Measurements from ENCODE around the gene BABAM2.
"Not testable (repeated sequence)": the region's sequence is repeated elsewhere in the genome, so short reads cannot be mapped to it uniquely, and the experiment has no call there.

BABAM2 gene

DNA sequence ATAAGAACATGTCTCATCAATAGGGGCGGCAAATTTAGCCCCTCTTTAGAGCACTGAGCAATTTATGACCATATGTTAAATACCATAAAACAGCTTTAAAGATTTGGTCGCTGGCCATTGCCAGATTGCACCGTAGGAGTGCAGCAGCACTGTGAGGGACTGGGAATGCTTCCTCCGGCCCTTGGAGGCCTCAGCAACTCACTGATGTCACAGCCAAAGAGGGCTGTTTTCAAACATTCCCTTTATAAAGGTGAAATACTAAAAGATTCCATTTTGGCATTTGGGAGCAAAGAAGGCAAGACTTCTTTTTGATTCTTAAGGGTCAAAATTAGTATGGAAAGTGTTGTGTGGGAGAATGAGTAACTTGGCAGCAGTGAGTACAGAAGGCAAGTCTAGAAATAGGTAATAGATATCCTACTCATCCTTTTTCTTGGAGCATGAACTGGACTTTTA lies 63.7 kb downstream of the BABAM2 start:
- no peak for DNase-seq

DNA sequence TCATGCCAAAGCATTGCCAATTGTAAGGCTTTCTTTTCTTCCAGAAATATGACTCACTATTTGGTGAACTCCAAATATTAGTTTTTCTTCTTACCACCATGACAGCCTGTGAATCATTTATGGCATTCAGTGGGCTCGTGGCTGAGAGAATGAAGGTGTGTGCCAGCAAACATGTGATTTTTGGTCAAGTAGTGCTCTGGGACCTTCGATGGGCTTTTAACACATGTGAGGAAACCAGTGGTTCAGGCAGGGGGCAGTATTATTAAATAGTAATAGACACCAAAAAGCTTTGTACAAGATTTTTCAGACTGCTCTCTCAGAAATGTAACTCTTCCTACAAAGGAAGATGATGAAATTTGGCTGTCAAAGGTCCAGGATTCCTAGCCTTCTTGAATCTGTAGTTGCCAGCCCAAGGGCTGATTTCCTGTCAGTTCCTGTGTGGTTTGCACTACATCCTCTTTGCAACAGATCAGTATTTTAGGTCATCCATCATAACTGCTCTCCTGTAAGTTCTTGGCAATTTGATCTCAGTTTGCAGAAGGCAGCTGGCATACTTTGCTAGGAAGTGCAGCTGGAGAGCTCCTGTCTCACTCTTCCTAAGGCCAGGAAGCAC lies 64.3 kb downstream of the BABAM2 start:
- DNase-seq = no peak

DNA sequence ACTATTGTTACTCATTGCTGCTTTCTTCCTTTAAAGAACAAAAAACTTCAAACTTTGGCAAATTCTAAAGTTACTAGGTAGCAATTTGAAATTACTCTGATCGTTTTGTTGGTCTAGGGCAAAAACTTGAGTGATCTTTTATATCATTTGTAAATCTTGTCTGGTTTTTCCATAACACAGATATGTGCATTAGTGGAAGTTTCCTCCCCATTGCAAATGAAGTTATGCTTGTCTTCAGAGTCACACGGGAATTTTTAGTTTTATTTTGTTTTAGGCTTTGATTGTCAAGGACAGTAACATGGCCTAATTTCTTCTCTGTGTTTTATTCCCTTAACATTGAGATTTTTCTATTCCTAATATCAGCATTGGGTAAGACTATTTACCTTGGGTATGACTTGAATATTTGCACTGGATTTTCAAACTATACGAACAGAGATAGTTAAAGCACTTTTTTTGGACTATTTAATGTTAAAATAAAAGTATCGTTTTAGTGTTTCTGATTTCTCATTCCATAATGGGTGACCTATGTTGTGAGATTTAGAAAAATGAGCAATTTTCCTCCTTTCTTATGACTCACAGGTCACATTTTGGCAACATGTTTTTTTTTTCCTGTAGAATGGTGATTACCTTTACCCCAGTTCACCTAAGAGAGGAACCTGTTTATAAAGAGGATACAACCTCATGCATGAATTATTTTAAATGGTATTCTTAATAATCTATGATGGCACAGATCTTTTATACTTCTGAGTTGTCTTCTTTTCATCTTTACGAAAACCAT lies 65.0 kb downstream of the BABAM2 start:
- DNase-seq = no peak

GRCh38 chr2:27956888-27957287 lies 66.4 kb downstream of the BABAM2 start:
- no peak for DNase-seq

DNA sequence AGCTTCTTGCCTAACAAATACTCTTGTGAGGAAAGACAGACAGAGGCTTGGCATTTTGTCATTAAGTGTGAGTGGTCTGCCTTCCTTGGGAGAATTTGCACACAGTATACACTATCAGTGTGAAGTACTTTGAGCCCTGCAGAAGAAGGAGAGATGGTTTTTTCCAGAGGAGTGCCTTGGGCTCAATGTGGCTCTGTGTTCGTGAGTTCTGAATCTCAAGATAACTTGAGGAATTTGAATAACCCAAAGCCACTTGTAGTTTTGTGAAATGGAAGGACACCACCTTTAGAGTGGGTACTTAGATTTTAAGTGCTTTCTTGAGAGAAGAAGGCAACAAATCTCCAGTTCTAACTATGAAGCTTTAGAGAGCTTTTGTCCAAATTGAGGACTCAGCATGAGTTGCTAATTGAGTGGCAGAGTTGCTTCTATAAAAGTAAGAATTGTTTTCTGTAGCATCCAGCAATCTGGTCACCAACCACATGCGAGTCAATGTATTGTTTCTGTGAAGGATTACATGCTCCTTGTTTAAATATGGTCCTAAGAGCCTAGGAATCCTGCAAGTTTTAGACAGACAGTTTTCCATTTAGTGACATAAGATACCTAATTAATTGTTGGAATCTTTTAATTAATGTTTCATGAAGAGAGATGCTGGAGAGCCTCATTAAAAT lies 68.3 kb downstream of the BABAM2 start:
- no peak for DNase-seq

DNA sequence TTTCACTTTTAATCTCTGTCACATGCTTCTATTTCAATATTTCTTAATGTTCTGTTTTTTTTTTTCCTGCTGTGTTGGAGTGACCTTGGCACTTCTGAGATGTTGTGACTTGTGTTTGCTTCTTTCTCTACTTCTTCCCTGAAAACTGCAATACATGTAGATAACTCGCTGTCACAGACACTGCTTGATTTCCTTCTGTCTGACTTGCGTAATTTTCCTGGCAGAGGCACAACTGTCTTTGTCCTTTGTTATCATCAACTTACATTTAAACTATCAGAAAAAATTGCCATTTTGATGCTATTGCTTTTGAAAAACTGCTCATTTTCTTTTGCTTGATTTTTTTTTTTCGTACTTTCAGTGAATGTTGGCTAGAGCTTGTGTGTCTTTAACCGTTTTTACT lies 69.0 kb downstream of the BABAM2 start:
- no peak for DNase-seq

DNA sequence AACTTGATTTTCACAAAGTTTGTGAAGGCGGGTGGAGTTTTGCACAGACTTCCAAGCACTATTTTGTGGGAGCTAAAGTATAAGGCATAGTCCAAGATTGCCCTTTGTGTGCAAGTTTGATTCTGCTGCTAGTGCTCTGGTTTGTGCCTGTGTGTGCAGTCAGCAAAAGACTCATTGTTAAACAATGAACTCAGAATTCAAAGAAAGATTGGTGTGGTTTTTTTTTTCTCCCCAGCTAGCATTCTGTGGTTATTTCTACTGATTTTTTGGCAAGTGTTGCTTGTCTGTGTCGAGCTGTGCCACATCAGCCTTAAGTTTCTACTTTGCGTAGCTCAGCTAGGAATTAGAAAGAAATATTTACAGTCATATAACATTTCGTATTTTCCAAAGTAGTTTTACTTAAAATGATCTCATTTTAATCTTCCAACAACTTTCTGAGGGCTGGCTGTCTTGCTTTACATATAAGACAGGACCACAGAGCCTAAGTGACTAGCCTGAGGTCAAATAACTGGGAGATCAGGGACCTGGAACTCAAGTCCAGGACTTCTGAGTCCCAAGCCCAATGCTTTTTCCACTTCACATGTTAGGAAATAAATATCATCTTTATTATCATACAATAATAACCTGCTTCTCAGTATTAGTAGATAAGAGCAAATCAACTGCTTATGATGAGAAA lies 69.8 kb downstream of the BABAM2 start:
- DNase-seq = no peak

GRCh38 chr2:27962006-27962405 lies 71.5 kb downstream of the BABAM2 start:
- no peak for DNase-seq

DNA sequence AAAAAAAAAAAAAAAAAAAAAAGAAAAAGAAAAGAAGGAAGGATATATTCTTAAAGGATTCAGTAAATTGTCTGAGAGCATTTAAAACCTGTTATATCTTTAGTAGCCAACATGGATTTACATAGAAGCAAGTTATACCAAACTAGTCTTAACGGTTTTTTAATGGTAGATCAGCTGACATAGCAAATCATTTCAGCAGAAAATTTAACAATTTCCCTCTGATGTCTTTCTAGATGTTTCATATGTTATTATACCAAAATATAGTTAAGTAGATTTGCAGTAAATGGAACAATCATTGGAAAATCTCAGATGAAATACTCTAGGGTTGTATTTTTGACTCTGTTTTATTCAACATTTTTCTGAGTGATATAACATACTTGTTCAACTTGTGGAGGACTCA lies 72.9 kb downstream of the BABAM2 start:
- DNase-seq = no peak

DNA sequence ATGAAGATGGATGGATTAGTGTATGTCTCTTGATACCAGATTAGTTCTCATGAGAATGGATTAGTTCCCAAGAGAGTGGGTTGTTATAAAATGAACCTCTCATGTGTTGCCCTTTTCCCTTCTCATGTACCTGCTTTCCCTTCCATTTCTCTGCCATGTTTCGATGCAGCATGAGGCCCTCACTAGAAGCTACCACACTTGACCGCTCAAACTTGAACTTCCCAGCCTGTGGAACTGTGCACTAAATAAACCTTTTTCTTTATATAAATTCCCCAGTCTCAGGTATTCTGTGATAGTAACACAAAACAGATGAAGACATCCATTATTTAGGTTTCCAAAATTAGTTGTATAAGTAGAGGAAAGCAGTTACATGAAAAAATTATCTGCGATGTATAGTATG lies 73.5 kb downstream of the BABAM2 start:
- no peak for DNase-seq

DNA sequence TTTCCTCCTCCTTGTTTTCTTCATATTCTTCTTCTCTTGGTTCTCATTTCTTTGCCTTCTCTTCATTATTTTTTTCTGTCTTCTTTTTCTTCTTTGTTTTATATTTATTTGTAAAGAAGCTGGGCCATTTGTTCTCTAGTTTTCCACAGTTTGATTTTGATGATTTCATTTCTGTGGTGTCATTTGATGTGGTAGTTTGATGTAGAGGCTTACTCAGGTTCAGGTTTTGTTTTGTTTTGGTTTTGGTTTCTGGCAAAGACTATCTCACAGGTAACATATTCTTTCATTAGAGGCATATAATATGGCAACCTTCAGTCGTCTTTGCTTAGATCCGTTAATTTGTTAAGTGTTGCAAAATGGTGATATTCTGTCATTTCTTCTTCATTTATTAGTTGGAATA lies 75.3 kb downstream of the BABAM2 start:
- no peak for DNase-seq

DNA sequence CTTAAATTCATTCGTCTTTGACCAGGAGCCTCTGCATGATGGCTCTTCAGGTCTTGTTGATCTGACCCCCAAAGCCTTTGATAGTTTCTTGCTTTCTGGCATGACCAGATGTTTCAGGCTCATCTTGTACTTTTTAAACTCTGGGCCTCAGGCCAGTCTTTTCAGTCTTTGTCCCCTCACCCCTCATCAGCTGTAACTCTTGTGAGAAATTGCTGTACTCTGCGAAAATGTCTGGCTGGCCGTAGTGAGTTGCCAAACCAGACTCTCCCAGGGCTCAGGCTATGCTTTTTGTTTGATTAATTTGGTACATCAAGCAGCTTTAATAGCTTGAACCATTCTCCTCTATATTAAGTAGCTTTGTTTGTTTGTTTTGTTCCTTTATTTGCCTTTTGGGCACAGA lies 75.9 kb downstream of the BABAM2 start:
- no peak for DNase-seq

- DNase-seq = no peak
These were observed 76.5 kb downstream of the BABAM2 start for GRCh38 chr2:27967076-27967475.

GRCh38 chr2:27968045-27968444 lies 77.5 kb downstream of the BABAM2 start:
- not testable (repeated sequence) for DNase-seq

DNA sequence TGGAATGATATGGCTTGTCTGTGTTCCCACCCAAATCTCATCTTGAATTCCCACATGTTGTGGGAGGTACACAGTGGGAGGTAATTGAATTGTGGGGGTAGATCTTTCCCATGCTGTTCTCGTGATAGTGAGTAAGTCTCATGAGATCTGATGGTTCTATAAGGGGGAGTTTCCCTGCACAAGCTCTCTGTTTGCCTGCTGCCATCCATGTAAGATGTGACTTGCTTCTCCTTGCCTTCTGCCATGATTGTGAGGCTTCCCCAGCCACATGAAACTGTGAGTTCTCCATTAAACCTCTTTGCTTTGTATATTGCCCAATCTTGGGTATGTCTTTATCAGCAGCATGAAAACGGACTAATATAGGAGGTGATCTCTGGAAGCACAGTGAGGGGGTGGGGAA lies 78.4 kb downstream of the BABAM2 start:
- DNase-seq = not testable (repeated sequence)

- no peak for DNase-seq
These were observed 81.8 kb downstream of the BABAM2 start for GRCh38 chr2:27972311-27972710.

- no peak for DNase-seq
These were observed 83.1 kb downstream of the BABAM2 start for GRCh38 chr2:27973592-27973991.

GRCh38 chr2:27976308-27976707 lies 85.8 kb downstream of the BABAM2 start:
- no peak for DNase-seq

DNA sequence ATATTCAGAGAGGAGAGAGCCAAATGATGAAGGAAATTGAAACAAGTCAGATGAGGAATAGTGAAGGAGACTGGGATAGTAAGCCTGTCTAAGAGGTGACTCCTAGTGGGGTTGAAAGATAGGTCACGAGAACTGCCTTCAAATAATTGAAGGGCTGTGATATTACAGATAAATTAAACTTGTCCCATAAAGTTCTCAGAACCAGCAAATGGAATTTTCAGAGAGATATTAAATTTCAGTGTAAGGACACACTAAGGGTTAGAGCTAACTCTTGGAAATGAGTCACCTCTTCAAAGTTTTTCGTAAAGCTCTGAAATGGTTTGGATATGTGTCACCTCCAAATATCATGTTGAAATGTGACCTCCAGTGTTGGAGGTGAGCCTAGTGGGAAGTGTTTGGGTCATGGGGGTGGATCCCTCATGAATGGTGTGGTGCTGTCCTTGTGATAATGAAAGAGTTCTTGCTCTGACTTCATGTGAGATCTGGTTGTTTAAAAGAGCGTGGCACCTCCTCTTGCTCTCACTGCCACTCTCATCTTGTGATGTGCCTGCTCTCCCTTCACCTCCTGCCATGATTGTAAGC lies 87.3 kb downstream of the BABAM2 start:
- DNase-seq = no peak

GRCh38 chr2:27978761-27979160 lies 88.2 kb downstream of the BABAM2 start:
- not testable (repeated sequence) for DNase-seq

DNA sequence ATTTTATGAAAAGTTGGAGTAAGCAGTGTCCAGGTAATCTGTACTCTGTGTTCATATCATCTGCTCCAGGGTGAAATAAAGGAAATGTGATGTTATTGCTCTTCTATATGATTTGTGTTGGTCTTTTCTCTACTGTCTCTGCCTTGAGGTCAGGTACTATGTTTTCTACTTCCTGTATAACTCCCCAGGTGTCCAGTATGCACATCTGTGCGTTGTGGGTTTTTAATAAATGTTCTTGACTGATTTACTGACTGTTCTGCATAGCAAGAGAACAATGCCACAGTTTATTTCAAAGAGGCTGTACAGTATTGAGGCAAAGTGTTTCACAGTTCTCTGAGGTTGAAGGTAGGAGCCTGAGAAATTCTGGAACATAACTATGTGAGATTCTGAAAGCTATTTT lies 89.7 kb downstream of the BABAM2 start:
- DNase-seq = no peak

GRCh38 chr2:27984153-27984552 lies 93.6 kb downstream of the BABAM2 start:
- DNase-seq = no peak

- no peak for DNase-seq
These were observed 97.8 kb downstream of the BABAM2 start for GRCh38 chr2:27988306-27988705.

Measured in activated naive CD4-positive, alpha-beta T cell (primary cell).